HG02981 (cell line): ENCODE results near the gene UBE2G2.

Source experiments
- ATAC-seq: cut with Tn5 transposase; IDR thresholded peaks from one replicate; pipeline ENCODE4 v1.9.1; 2021; ENCODE audit warnings: mild to moderate bottlenecking, moderate library complexity; ENCODE audit not compliant: unreplicated experiment

Gene UBE2G2

DNA sequence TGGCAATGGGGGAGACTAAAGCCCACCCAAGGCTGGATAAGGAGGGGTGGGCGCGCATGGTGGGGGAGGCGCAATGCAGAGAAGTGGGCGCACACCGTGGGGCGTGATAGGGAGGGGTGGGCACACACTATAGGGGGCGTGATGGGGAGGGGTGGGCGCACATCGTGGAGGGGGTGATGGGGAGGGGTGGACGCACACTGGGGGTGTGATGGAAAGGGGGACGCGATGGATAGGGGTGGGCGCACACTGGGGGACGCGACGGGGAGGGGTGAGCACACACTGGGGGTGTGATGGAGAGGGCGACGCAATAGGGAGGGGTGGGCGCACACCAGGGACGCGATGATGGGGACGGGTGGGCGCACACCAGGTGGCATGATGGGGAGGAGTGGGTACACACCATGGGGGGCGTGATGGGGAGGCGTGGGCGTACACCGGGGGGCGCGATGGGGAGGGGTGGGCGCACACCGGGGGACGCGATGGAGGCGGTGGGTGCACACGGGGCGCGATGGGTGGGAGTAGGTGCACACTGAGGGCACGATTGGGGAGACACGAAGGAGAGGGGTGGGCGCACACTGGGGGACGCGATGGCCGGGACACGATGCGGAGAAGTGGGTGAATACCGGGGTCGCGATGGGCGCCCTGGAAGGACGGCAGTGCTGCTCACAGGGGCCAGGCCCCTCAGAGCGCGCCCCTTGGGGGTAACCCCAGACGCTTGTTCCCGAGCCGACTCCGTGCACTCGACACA, 15.3 kb upstream of the UBE2G2 start:
- ATAC-seq = no peak

DNA sequence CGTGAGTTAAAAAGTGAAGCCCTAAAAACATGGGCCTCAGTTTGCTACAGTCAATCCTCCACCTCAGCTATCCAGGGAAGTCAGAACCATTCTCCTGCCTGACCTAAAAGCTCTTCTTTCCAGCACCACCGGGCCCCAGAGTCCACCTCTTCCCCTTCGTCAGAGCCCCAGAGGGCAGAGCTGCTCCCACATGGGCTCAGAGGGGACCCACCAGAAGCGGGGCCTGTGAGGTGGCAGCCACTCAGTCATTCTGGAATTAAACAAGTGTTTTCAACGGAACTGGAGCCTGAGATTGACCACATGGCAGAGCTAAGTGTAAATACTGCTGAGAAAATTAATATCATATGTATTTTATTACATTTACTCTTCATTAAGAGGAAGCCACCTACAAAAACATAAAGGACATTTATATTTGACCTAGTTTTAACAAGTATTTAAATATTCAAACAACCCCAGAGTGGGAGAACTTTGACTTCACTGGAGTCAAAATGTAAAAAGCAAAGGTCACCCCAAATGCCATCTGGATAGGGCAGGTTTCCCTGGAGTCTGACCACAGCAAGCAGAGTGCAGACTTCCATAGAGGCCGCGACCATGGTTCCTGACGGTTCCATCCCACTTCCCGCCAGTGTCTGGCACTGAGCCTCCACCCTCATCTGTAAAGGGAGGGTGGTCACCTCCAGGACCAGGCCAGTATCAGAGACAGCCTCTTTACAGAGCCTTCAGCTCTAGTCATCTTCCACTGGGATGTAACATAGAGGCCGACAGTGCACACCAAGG, 14.4 kb upstream of the UBE2G2 start:
- no peak for ATAC-seq

DNA sequence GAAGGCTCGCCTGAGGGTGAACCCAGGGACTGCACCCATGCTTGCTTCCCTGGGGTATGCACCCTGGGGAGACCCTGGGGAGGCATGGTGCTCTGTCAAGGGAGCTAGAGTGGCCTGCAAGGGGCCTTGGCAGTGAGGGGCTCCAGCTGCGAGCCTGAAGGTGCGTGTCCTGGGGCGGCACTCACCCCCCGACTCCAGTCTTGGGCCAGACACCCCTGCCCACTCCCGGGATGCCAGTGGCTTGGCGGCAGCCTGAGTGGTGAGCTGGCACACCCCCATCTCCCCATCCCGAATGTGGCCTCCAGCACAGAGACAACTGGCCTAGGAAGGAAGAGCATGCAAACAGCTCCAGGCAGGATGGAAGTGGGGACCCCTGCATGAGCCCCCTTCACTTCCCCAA, 13.6 kb upstream of the UBE2G2 start:
- ATAC-seq = no peak

DNA sequence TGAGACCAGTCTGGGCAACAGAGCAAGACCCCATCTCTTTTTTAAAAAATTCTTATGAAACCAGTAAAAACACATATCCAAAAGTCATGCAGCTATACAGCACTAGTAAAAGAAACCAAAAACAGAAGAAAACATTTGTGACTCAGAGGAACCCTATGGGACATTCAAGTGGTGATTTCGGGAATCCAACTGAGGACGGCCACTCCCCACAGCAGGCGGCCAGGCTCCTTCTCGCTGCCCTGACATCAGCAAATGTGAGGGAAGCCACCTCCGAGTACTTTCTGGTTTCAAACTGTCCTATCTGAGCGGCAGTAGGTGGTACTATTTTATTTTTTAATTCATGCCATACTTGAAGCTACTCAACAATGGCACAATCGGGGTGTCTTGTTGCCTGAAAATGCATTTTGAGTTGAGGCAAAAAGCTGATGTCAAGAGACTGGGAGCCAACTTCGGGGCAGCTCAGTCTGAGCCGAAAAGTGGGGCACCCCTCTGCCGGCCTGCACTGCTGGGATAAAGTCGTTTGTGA, 12.9 kb upstream of the UBE2G2 start:
- ATAC-seq = no peak

DNA sequence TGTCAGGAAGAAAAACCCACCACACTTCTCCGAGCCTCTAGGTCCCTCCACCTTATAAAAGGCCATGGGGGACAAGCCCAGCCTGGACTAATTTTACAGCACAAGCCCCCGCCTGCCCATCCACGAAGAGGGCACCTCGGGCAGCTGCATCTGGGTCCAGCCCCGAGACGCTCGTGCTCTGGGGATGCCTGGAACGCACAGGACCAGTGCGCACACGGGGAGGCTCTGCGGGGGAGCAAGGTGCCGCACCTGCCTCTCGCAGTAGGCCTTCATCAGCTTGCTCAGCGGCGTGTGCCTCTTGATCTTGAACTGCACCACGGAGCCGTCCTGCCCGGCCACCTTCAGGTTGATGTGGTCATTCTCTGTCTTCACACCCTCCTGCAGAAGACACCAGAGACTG, 12.1 kb upstream of the UBE2G2 start:
- ATAC-seq = no peak

DNA sequence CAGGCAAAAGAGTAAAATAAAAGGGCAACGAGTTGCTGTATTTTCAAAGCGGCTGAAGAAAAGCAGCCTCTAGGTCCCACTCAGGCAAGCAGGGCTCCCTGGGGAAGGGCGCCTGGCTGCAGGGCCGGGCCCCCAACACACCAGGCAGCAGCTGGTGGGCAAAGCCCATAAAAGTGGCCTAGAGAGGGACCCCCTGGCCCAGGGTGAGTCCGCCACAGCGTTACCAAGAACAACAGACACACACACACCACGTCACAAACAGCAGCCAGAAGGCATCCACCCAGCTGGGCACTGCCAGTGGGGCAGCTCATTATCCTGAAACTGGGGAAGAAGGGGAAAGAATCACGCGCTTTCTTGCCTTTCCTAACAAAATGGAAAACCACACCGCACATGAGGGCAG, 11.5 kb upstream of the UBE2G2 start:
- ATAC-seq = no peak

DNA sequence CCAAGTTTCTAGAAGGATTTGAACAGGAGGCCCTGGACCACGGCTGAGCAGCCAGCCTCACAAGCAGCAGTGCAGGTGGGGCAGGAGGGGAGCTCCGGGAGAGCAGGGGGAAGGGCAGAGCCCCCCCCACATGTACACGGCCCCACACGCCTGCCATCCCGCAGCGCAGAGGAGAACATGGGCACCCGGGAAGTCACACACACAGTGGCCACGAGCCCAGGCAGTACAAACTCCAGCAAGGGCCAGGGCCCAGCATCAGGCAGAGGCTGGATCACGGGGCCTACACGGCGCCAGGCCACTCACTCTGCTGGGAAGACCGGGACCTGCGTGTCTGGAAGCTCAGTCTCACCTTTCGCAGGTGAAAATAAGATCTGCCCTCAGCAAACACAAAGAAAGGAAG, 11.0 kb upstream of the UBE2G2 start:
- no peak for ATAC-seq

DNA sequence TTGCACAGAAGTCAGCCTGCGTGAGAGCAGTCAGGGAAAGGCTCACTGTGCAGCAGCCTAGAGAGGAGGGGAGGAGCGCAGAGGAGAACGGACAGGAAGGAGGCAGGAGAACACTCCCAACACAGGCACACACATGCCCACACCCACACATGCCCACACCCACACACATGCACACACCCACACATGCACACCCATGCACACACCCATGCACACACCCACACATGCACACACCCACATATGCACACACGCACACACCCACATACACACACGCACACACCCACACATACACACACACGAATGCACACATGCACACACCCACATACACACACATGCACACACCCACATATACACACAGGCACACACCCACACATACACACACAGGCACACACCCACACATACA, 9.2 kb upstream of the UBE2G2 start:
- ATAC-seq = no peak

DNA sequence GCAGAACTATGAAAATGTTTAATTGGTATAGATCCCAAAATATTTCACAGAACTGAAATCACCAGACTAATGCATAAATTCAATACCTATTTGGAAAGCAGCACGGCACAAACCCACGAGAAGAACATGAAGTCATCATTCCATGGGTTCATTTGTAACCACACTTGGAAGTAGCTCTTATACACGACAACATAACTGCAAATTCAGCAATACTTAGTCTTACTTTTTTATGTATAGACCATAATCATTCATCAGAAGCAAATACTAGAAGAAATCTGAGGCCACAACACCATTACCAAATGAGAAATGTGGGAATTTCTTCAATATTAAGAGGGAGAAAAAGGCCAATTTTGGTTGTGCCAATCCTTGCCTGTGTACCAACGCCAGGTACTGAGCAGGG, 4.2 kb upstream of the UBE2G2 start:
- ATAC-seq = no peak

DNA sequence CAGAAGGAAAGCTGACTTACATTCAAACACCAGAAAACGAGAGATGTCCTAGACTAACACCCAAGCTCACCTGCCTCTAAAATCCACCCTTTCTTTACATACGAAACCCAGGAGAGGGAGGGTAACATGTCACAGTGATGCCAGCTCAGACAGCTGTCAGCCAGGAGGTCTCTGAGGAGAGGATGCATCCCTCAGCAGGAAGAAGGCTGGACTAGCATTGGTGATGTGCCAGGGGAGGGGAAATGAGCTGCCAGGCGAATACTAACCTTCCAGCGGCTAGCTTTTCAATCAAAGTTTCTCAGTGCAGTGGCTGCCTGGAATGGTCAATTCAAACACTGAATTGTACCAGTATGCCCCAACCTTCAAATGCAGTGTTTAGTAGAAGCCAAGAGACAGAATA, 3.6 kb upstream of the UBE2G2 start:
- no peak for ATAC-seq

DNA sequence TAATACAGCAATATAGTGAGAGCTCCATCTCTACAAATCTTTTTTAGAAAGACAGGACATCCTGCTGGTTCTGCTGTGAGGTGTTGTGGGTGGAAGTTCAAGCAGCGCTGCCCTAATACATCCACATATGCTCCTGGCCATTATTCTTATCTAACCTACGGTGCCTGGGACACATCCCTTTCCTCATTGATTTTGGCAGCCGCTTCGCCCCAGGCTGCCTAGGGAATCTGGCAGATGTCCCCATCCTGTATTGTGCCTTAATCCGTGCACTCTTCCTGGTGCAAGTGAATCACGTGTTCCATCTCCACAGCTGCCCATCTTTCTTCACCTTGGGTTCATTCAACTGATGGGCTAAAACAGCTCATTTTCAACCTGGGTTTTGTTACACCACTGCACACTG, 3.1 kb upstream of the UBE2G2 start:
- ATAC-seq = no peak

DNA sequence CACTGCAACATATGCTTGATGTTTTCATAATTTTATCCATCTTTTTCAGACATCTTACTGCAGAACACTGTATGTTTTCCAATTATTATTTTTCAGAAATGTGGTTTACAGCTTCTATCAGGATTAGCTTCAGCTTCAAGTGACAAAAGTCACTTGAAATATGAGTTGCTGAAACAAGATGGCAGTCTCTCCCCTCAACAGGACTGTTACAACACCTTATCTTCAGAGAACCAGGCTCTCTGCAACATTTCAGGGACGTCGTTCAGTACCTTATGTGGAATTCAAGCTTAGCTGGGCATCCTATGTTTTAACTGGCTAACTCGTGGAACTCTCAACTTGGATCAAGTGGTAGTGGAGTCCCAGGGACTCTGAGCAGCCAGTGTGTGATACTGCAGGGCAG, 2.0 kb upstream of the UBE2G2 start:
- ATAC-seq = no peak

DNA sequence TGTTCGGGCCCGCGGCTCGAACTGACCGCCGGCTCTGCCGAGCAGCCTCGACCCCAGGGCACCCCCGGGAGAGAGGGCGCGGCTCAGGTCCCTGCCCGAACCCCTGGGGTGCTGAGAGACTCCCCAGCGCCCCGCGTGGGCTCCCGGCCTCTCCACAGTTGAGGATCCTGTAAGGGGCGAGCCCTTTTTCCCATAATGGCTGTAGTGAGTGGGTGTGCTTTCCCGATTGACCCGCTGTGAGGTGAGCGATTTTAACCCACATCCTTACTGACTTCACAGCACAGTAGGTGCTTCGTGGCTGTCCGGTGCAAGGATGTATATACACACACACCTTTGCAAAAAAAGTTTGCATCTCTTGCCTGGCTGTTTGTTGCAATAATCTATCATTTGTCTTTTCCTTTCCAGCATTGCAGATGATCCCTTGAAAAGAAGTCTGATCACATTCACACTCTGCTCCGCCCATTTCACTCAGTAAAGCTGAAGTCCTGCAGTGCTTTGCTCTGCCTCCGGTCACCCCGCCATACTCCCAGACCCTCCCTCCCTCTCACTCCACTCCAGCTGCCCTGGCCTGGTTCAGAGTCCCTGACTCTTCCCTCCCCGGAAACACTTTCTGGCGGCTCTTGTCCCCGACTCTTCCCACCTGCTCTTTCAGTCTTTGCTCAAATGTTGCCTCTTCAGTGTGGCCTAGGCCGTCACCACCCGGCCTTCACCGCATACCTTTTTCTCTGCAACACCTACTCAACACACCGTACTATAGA, 955 bp upstream of the UBE2G2 start:
- no peak for ATAC-seq

DNA sequence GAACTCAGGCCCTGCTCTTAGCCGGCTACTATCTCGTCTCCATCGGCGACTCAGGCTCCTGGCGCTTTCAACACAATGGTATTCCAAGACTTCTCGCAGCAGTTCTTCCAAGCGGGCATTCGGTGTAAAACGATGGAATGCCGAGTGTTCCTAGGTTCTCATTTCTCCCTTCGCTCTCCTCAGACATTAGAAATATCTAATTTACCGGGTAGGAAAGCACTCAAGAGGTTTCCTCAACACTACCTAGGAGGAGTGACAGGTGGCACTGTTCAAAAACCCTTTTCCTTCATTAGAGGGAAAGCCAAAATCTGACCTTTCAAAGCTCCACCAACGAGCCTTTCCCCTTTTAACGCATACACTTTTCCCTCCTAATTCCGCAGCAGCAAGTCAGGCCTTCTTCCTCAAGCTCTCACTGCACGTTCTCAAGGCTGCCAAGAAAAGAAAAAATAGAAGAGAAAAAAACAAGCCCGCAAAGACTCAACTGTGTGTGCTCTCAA, 601 bp downstream of the UBE2G2 start:
- ATAC-seq = no peak

DNA sequence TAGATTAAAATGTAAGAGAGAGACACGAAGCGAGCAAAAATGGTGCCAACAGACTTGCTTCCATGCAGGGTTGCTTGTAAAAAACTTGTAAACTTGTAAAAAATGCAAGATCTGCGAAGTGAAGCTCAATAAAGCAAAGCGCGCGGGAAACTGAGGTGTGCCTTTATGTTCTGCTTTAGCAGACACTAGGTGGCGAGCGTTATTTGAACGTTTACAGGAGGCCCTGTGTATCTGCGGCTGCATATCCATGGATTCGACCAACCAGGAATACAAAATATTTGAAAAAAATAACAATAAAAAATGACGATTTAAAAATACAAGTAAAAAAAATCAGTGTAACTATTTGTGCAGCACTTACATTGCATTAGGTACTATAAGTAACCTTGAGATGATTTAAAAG, 1.5 kb downstream of the UBE2G2 start:
- no peak for ATAC-seq

DNA sequence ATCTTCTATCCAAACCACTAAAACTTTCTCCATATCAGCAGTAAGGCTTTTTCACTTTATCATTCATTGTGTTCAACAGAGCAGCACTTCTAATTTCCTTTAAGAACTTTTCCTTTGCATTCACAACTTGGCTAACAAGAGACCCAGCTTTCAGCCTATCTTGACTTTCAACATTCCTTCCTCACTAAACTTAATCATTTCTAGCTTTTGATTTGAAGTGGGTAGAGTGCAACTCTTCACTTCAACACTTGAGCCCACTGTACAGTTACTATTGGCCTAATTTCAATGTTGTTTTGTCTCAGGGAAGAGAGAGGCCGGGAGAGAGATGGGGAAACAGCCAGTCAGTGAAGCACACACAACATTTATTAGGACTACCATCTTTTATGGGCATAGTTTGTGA, 2.0 kb downstream of the UBE2G2 start:
- no peak for ATAC-seq

DNA sequence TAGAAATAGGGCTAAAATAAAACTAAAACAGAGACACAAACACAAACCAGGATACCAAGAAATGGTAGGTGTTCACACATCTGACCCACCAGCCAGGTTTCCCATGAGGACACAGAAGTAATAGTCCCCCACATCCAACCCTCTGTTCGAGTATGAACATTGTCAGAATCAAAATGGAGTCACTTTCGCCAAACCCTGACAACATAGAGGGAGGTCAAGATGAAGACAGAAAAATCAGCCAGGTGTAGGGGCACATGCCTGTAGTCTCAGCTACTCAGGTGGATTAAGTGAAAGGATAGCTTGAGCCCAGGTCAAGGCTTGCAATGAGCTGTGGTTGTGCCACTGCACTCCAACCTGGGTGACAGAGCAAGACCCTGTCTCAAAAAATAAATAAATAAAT, 3.8 kb downstream of the UBE2G2 start:
- no peak for ATAC-seq

DNA sequence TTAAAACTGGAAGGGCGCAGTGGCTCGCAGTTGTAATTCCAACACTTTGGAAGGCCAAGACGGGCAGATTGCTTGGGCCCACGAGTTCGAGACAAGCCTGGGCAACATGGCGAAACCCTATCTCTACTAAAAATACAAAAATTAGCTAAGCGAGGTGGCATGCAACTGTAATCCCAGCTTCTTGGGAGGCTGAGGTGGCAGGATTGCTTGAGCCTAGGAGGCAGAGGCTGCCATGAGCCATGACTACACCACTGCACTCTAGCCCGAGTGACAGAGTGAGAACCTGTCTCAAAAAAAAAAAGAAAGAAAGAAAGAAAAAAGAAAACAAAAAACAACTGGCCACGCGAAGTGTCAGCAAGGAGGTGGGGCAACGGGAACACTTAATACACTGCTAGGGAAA, 6.3 kb downstream of the UBE2G2 start:
- no peak for ATAC-seq

DNA sequence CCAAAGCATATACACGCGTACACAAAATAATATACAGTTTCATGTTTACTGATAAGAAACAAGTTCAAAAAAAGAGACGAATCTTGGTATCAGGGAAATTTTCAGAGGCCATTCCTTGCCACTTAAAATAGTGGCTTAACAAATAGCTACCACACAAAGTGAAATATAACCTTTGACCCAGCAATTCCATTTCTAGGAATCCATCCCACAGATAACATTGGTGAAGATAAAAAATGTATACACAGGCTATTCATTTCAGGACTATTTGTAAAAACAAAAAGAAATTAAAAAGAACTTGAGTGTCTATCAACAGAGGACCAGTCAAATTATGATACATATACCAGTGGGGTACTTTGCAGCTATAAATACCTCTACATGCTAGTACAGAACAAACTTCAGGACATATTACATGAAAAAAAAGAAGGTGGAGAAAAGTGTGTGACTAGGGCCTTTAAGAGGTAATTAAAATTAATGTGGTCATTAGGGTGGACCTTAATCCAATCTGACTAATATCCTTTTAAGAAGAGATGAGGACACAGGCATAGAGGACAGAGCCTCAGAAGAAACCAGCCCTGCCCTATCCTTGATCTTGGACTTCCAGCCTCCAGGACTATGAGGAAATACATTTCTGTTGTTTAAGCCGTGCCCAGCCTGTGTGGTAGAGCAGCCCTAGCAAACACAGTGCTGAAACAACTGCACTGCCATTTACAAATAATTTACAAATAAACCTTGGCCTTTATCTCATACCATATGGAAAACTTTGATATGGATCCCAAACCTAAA, 7.8 kb downstream of the UBE2G2 start:
- ATAC-seq = no peak

DNA sequence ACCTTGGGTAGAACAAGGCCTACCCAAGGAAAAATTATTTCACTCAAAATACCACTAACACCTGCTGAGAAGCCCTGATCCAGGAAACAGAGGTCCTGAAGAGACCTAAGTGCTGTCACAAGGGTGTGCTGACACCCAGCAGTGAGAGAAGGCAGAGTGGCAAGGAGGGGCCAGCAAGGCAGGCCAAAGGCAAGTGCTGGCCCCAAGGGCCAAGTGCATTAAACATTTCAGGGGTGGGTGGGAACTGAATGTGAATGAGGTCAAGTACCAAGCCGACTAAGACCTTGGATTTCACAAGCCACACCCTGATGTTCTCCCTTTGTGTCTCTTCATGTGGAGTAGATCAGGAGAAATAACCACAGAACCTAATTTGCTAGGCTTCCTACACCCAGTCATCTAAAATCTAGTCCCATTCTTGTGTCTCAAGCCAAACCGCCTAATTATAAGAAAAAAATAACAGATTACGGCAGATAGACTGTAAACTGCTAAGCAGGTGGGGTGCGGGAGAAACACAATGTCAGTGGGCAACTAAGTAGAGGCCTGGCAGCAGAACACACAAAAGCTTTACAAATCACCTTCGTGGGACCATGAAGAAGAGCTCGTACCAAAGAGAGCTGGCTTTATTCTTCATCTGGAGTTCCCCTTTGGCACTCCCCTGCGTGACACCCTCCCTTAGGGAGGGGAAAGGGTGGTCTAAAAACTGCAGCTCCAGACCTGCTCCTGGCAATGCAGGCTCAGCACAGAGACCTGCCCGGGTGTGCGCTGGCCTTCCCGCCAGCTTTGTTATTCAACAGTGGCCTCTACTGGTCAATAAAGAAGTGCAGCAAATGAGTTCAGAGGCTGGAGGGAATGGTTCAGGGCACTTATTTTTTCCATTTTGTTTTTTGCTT, 8.7 kb downstream of the UBE2G2 start:
- no peak for ATAC-seq
